Brain microvascular endothelial cell (primary cell): ENCODE data around the gene MAPK8IP3.
A peak's percentile ranks its signal among the peaks of the same experiment; 100 is the strongest.

Experiments
- DNase-seq: peaks from one replicate; pipeline ENCODE4 v3.0.0-alpha.2; 2020
- H3K27ac ChIP-seq: fragments of 250-450 bp; sonication (Bioruptor Pico); 2 replicates; pipeline ENCODE4 v1.5.1; 2020; ENCODE audit warnings: mild to moderate bottlenecking, moderate library complexity
- H3K27me3 ChIP-seq: fragments of 250-450 bp; sonication (Bioruptor Pico); replicated peaks from 2 replicates; pipeline ENCODE4 v1.5.1; 2020; ENCODE audit warnings: mild to moderate bottlenecking
- H3K36me3 ChIP-seq: fragments of 250-450 bp; sonication (Bioruptor Pico); replicated peaks from 2 replicates; pipeline ENCODE4 v1.5.1; 2020; ENCODE audit warnings: mild to moderate bottlenecking
- H3K4me3 ChIP-seq: 2 replicates; pipeline ENCODE4 v1.5.1; 2011; ENCODE audit warnings: low read depth, mild to moderate bottlenecking, control low read depth, low read length, moderate library complexity
- in situ Hi-C: cut with HindIII; loops from 2 replicates; pipeline ENCODE4 v1.10.0; 2017; ENCODE audit warnings: low sequenced_read_pairs, low pct_ligation_motif_present
- TF ChIP-seq, protein P1 (sequence below): IDR thresholded peaks from 2 replicates; pipeline ENCODE4 v1.5.1; 2011; ENCODE audit warnings: low read depth, mild to moderate bottlenecking, moderate library complexity, low read length, control low read depth, inconsistent platforms; ENCODE audit errors: missing control alignments

MAPK8IP3 gene

GRCh38 chr16:1705688-1706385, at the start of gene MAPK8IP3:
Gene MAPK8IP3 (plus strand): TSS chr16:1706195. CDS start chr16:1706340, 145 bp downstream.
- peak within 1 kb of the TSS; percentile 98 for H3K4me3 ChIP-seq
- DNase-seq, result peak; percentile 77
- H3K36me3 ChIP-seq, result peaks cover 13% of the 10 kb centered on the region
- TF ChIP-seq, protein P1, sequence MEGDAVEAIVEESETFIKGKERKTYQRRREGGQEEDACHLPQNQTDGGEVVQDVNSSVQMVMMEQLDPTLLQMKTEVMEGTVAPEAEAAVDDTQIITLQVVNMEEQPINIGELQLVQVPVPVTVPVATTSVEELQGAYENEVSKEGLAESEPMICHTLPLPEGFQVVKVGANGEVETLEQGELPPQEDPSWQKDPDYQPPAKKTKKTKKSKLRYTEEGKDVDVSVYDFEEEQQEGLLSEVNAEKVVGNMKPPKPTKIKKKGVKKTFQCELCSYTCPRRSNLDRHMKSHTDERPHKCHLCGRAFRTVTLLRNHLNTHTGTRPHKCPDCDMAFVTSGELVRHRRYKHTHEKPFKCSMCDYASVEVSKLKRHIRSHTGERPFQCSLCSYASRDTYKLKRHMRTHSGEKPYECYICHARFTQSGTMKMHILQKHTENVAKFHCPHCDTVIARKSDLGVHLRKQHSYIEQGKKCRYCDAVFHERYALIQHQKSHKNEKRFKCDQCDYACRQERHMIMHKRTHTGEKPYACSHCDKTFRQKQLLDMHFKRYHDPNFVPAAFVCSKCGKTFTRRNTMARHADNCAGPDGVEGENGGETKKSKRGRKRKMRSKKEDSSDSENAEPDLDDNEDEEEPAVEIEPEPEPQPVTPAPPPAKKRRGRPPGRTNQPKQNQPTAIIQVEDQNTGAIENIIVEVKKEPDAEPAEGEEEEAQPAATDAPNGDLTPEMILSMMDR, result peak; percentile 53
- in situ Hi-C loops, result no loop called here
- peak within 1 kb of the TSS; percentile 90 for H3K27ac ChIP-seq
- no peaks in the 10 kb centered on the region for H3K27me3 ChIP-seq

DNA sequence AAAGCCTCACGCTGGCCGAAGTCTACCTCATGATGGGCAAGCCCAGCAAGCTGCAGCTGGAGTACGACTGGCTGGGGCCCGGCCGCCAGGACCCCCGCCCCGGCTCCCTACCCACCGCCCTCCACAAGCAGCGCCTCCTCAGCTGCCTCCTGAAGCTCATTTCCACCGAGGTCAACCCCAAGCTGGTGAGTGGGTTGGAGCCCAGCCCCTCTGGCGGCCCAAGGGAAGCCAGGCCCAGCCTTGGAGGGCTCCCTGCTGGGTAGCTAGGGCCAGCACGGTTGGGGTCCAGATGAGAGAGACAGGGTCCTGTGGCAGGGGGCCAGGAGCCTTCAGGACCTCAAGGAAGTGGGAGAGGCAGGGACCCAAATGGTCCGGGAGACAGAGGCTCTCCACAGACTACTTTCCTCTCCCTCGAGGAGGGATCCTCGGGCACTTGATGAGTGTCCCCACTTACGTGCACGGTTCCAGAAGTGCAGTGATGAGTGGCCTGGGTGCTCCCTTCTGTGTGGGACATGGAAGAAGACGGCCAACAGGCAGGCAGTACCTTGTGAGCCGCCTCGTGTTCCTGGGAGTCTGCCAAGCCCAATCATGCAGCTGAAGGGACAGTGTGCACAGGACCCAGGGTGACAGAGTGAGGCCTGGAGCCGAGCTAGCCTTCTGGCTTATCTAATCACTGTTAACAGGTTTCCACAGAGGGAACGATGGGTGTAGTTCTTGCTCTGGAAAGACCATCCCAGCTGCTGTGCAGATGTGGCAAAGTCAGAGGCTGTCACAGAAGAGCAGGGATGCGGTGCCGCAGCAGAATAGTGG, 49.0 kb upstream of the MAPK8IP3 start:
- H3K27me3 ChIP-seq, result no peaks in the 10 kb centered on the region
- H3K27ac ChIP-seq, result no peak overlapping the region
- H3K36me3 ChIP-seq, result peaks cover 67% of the 10 kb centered on the region
- TF ChIP-seq, protein P1, result no peak
- no peak overlapping the region for H3K4me3 ChIP-seq
- in situ Hi-C loops, result no loop called here
- DNase-seq, result no peak

DNA sequence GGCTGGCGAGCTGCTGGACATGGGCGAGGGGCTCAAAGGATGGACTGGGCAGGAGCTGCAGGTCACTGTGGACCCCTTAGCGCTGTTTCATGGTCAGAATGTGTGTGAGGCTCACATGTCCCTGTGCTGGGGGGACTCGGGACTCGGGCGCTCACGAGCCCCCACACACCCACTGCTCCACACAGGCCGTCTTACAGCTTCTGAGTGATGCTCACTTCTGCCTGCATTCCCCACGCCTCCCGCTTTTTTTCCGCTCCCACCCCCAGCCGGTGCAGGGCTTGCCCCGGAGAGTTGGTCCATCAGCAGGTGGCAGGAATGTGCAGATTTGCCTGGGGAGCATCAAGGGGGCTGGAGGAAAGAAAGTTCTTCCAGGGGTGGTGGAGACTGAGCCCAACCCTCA, 48.2 kb upstream of the MAPK8IP3 start:
- TF ChIP-seq, protein P1, result no peak
- no peak for DNase-seq
- peaks cover 69% of the 10 kb centered on the region for H3K36me3 ChIP-seq
- no peak overlapping the region for H3K27ac ChIP-seq
- no peak overlapping the region for H3K4me3 ChIP-seq
- in situ Hi-C loops, result no loop called here
- no peaks in the 10 kb centered on the region for H3K27me3 ChIP-seq

GRCh38 chr16:1659031-1659430, 47.0 kb upstream of the MAPK8IP3 start:
- DNase-seq, result no peak
- in situ Hi-C loops, result no loop called here
- TF ChIP-seq, protein P1, result no peak
- Histone ChIP-seq H3K36me3 (peaks cover 75% of the 10 kb centered on the region), H3K4me3 (no peak overlapping the region), H3K27me3 (no peaks in the 10 kb centered on the region), H3K27ac (no peak overlapping the region)

GRCh38 chr16:1661826-1662225, 44.2 kb upstream of the MAPK8IP3 start:
- Histone ChIP-seq H3K27ac (no peak overlapping the region), H3K36me3 (peaks cover 73% of the 10 kb centered on the region), H3K27me3 (no peaks in the 10 kb centered on the region), H3K4me3 (no peak overlapping the region)
- in situ Hi-C loops, result no loop called here
- DNase-seq, result no peak
- TF ChIP-seq, protein P1, result no peak
